CD8-positive, alpha-beta memory T cell (primary cell): Measurements from ENCODE around the gene UVRAG. TPM values are rescaled to one million over a fixed set of nuclear protein-coding genes. Genes with fewer than 3 reads are reported as not detected.

Experiments used
- CTCF ChIA-PET: fragments of 350-600 bp; sonication (Branson Sonifier 250); formaldehyde crosslinking; loops from one replicate; lab custom pipeline; 2021; ENCODE audit warnings: antibody characterized with exemption; lab: Charles Lee
- POLR2A ChIA-PET: fragments of 350-600 bp; sonication (Branson Sonifier 250); formaldehyde crosslinking; loops from one replicate; lab custom pipeline; 2021; ENCODE audit warnings: antibody characterized with exemption; lab: Charles Lee
- DNase-seq, 5 donors: peaks; one replicate each; pipeline versions ENCODE4 v3.0.0 to v3.0.0-alpha.2; 2020 to 2022; ENCODE audit warnings: mixed read lengths in 1 of 5
- H3K27ac ChIP-seq: one replicate; pipeline ENCODE4 v1.7.0; 2013; ENCODE audit warnings: low read depth, mild to moderate bottlenecking, low read length, moderate library complexity
- H3K27me3 ChIP-seq: 2 replicates; pipeline ENCODE4 v1.7.0; 2013; ENCODE audit warnings: low read length, mild to moderate bottlenecking; ENCODE audit not compliant: insufficient read depth, poor library complexity, severe bottlenecking
- H3K36me3 ChIP-seq: 2 replicates; pipeline ENCODE4 v1.7.0; 2013; ENCODE audit warnings: mild to moderate bottlenecking, low read length, moderate library complexity; ENCODE audit not compliant: insufficient read depth
- H3K4me1 ChIP-seq: 2 replicates; pipeline ENCODE4 v1.7.0; 2013; ENCODE audit warnings: mild to moderate bottlenecking, low read length, moderate library complexity; ENCODE audit not compliant: insufficient read depth
- H3K4me3 ChIP-seq: 2 replicates; pipeline ENCODE4 v1.7.0; 2013; ENCODE audit warnings: mild to moderate bottlenecking, low read length
- H3K9me3 ChIP-seq: 2 replicates; pipeline ENCODE4 v1.7.0; 2013; ENCODE audit warnings: mild to moderate bottlenecking, low read length
- H3K27ac Mint-ChIP-seq, 8 donors: one replicate each; pipeline ENCODE4 v1.8.0; 2020 to 2021; ENCODE audit warnings: mixed read lengths in 8 of 8, mild to moderate bottlenecking in 6 of 8, inconsistent platforms in 3 of 8, moderate library complexity in 3 of 8
- H3K27me3 Mint-ChIP-seq, 2 donors: one replicate each; pipeline ENCODE4 v1.8.0; 2020 to 2021; ENCODE audit warnings: mixed read lengths in 2 of 2, mild to moderate bottlenecking in 1 of 2, moderate library complexity in 1 of 2
- H3K36me3 Mint-ChIP-seq, 3 donors: one replicate each; pipeline ENCODE4 v1.8.0; 2020 to 2021; ENCODE audit warnings: mixed read lengths in 3 of 3, inconsistent platforms in 1 of 3, mild to moderate bottlenecking in 1 of 3
- H3K4me1 Mint-ChIP-seq, 3 donors: one replicate each; pipeline ENCODE4 v1.8.0; 2020 to 2021; ENCODE audit warnings: mixed read lengths in 3 of 3, inconsistent platforms in 1 of 3, mild to moderate bottlenecking in 1 of 3
- H3K4me3 Mint-ChIP-seq, 7 donors: one replicate each; pipeline ENCODE4 v1.8.0; 2020 to 2021; ENCODE audit warnings: mixed read lengths in 7 of 7, mild to moderate bottlenecking in 6 of 7, moderate library complexity in 4 of 7, inconsistent platforms in 2 of 7
- H3K9me3 Mint-ChIP-seq, 5 donors: one replicate each; pipeline ENCODE4 v1.8.0; 2020 to 2022; ENCODE audit warnings: mixed read lengths in 5 of 5, mild to moderate bottlenecking in 3 of 5, moderate library complexity in 2 of 5, inconsistent platforms in 1 of 5
- polyA plus RNA-seq: library from polyadenylated mRNA; unstranded; fragments of 300-500 nt; fragmentation: Illumina TruSeq; gene quantifications from one replicate; pipeline ENCODE4 v1.2.3, GENCODE V29; 2021
- total RNA-seq, 2 experiments: library from RNA; stranded (reverse); gene quantifications; one replicate each; pipeline ENCODE4 v1.2.3, GENCODE V29; 2021

Gene UVRAG
- total and polyA plus RNA-seq, 3 experiments from 2014 or later, result 17.1 to 20.9 (median 18.0) TPM

DNA sequence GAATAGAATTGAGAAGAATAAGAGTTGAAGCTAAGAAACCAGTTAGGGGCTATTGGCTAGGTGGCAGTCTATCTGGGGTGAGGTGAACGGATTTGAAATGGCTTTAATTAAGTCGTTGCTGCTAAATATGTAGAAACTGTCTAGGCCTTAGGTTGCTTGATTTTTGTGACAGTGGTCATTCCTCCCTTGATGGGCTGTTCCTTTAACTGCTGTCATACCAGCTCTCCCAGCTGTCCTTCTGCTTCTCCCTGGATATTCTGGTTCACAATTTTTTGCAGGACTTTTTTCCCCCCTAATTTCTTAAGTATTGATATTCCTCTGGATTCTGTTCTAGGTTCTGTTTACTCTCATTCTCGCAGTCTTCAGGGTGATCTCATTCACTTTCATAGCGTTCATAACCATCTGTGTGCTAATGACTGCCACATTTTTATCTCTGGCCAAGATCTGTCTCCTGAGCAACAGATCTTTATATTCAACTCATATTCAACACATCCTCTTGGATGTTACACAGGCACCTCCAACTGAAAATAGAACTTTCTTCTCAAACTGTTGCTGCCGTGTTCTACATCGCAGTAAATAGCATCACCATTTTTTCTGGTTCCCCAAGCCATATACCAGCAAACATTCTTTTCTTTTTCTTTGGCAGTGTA is 134.1 kb downstream of the UVRAG start:
- no peak overlapping the region for H3K27ac ChIP-seq
- no peak overlapping the region for H3K4me3 ChIP-seq
- H3K4me3 Mint-ChIP-seq, result no peak overlapping the region
- H3K9me3 ChIP-seq, result no peaks in the 10 kb centered on the region
- DNase-seq, result no peak
- H3K9me3 Mint-ChIP-seq, result no peaks in the 10 kb centered on the region
- no peaks in the 10 kb centered on the region for H3K4me1 ChIP-seq
- no peaks in the 10 kb centered on the region for H3K36me3 ChIP-seq
- ChIA-PET POLR2A (no interaction called here), CTCF (no interaction called here)
- H3K27me3 ChIP-seq, result no peaks in the 10 kb centered on the region
- no peak overlapping the region for H3K27ac Mint-ChIP-seq
- no peaks in the 10 kb centered on the region for H3K36me3 Mint-ChIP-seq
- H3K27me3 Mint-ChIP-seq, result peaks cover 0 to 2% of the 10 kb centered on the region in 2 donors
- peaks cover 19 to 44% (median 31%) of the 10 kb centered on the region in 3 donors for H3K4me1 Mint-ChIP-seq

DNA sequence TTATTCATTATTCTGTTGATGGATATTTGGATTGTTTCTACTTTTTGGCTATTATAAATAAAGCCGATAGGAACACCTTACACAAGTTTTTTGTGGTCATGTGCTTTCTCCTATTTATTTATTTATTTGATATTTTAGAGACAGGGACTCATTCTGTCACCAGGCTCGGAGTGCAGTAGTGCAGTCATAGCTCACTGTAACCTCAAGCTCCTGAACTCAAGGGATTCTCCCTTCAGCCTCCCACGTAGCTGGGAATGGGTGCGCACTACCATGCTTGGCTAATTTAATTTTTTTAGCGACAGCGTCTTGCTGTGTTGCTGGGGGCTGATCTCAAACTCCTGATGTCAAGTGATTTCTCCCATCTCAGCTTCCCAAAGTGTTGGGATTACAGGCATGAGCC is 135.1 kb downstream of the UVRAG start:
- POLR2A ChIA-PET, result no interaction called here

DNA sequence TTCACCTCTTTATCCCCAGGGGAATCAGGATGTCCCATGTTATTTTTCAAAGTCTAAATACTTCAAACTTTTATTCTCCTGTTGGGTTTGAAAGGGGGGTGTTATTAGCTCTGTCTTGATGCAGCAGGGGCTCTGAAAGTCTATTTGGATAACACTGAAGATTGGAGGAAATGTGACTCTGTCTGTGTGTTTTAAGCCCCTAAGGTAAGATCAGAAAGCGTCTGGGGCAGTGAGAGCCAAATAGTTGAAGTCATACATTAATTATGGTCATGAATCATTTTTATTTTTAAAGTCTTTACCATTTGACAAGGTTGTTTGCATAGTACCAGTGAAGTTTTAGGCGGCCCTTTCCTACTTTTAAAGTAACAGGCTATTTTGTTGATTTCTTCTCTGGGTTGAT is 139.0 kb downstream of the UVRAG start:
- POLR2A ChIA-PET, result no interaction called here
- Histone ChIP-seq H3K4me1 (no peaks in the 10 kb centered on the region), H3K4me3 (no peak overlapping the region), H3K9me3 (no peaks in the 10 kb centered on the region), H3K36me3 (no peaks in the 10 kb centered on the region), H3K27ac (no peak overlapping the region), H3K27me3 (no peaks in the 10 kb centered on the region)
- peaks cover 0 to 13% (median 9%) of the 10 kb centered on the region in 3 donors for H3K36me3 Mint-ChIP-seq
- H3K27me3 Mint-ChIP-seq, result peaks cover 0 to 2% of the 10 kb centered on the region in 2 donors
- H3K9me3 Mint-ChIP-seq, result no peaks in the 10 kb centered on the region
- no peak overlapping the region for H3K27ac Mint-ChIP-seq
- CTCF ChIA-PET, result no interaction called here
- DNase-seq, result no peak
- no peak overlapping the region for H3K4me3 Mint-ChIP-seq
- peaks cover 13 to 30% (median 27%) of the 10 kb centered on the region in 3 donors for H3K4me1 Mint-ChIP-seq

More for the DNA sequence above, 135.1 kb downstream of the UVRAG start:
- no peak for DNase-seq
- Mint-ChIP-seq H3K9me3 (no peaks in the 10 kb centered on the region), H3K4me3 (no peak overlapping the region), H3K27ac (no peak overlapping the region), H3K4me1 (peaks cover 18 to 43% (median 28%) of the 10 kb centered on the region in 3 donors), H3K27me3 (peaks cover 0 to 2% of the 10 kb centered on the region in 2 donors), H3K36me3 (peaks cover 0 to 5% (median 4%) of the 10 kb centered on the region in 3 donors)
- H3K27me3 ChIP-seq, result no peaks in the 10 kb centered on the region
- no peak overlapping the region for H3K27ac ChIP-seq
- no peaks in the 10 kb centered on the region for H3K9me3 ChIP-seq
- CTCF ChIA-PET, result no interaction called here
- no peaks in the 10 kb centered on the region for H3K4me1 ChIP-seq
- no peak overlapping the region for H3K4me3 ChIP-seq
- H3K36me3 ChIP-seq, result no peaks in the 10 kb centered on the region

DNA sequence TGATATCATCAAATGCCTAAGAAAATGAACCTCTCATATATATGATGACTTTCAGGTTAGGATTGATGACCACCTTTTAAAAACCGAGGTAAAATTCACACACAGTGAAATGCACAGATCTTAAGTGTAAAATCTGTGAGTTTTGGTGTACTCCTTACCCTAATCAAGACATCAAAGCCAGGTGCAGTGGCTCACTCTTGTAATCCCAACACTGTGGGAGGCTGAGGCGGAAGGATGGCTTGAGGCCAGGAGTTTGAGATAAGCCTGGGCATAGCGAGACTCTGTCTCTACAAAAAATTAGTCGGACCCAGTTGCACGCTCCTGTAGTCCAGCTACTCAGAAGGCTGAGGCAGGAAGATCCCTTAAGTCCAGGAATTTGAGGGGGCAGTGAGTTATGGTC is 140.4 kb downstream of the UVRAG start:
- peaks cover 11 to 37% (median 34%) of the 10 kb centered on the region in 3 donors for H3K4me1 Mint-ChIP-seq
- POLR2A ChIA-PET, result no interaction called here
- H3K27ac Mint-ChIP-seq, result peak overlapping the region in 1 of 8 donors; percentile 11
- H3K4me1 ChIP-seq, result no peaks in the 10 kb centered on the region
- H3K4me3 ChIP-seq, result no peak overlapping the region
- H3K27ac ChIP-seq, result no peak overlapping the region
- H3K9me3 Mint-ChIP-seq, result no peaks in the 10 kb centered on the region
- no peaks in the 10 kb centered on the region for H3K27me3 Mint-ChIP-seq
- H3K36me3 Mint-ChIP-seq, result peaks cover 0 to 13% (median 11%) of the 10 kb centered on the region in 3 donors
- H3K27me3 ChIP-seq, result no peaks in the 10 kb centered on the region
- no peaks in the 10 kb centered on the region for H3K36me3 ChIP-seq
- no peak for DNase-seq
- no peak overlapping the region for H3K4me3 Mint-ChIP-seq
- CTCF ChIA-PET, result no interaction called here
- H3K9me3 ChIP-seq, result no peaks in the 10 kb centered on the region

DNA sequence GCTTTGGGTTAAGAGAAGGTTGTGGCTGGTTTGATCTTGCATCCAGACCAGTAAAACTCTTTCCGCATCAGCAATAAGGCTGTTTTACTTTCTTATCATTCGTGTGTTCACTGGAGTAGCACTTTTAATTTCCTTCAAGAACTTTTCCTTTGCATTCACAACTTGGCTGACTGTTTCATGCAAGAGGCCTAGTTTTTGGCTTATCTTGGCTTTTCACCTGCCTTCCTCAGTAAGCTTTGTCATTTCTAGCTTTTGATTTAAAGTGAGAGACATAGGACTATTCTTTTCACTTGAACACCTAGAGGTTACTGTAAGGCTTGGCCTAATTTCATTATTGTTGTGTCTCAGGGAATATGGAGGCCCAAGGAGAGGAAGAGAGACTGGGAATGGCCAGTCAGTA is 144.5 kb downstream of the UVRAG start:
- Histone ChIP-seq H3K4me1 (no peaks in the 10 kb centered on the region), H3K27me3 (no peaks in the 10 kb centered on the region), H3K36me3 (no peaks in the 10 kb centered on the region), H3K27ac (no peak overlapping the region), H3K4me3 (no peak overlapping the region), H3K9me3 (no peaks in the 10 kb centered on the region)
- no peaks in the 10 kb centered on the region for H3K9me3 Mint-ChIP-seq
- ChIA-PET CTCF (no interaction called here), POLR2A (no interaction called here)
- H3K36me3 Mint-ChIP-seq, result peaks cover 0 to 25% (median 13%) of the 10 kb centered on the region in 3 donors
- no peak for DNase-seq
- no peaks in the 10 kb centered on the region for H3K27me3 Mint-ChIP-seq
- no peak overlapping the region for H3K4me3 Mint-ChIP-seq
- peaks cover 8 to 30% (median 23%) of the 10 kb centered on the region in 3 donors for H3K4me1 Mint-ChIP-seq
- H3K27ac Mint-ChIP-seq, result no peak overlapping the region

DNA sequence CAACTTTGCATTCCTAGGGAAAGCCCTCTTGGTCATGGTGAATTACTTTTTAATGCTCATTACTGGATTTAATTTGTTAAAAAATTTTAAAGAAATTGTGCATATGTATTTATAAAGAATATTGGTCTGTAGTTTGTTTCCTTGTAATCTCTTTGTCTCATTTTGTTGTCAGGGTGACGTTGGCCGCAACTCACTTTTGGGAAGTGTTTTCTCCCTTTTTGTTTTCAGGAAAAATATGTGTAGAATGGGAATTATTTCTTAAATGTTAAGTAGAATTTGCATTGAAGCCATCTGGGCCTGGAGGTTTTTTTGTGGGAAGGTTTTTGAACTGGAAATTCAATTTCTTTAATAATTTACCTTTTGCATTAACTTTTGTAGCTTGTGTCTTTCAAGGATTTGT is 149.1 kb downstream of the UVRAG start:
- H3K27ac Mint-ChIP-seq, result no peak overlapping the region

DNA sequence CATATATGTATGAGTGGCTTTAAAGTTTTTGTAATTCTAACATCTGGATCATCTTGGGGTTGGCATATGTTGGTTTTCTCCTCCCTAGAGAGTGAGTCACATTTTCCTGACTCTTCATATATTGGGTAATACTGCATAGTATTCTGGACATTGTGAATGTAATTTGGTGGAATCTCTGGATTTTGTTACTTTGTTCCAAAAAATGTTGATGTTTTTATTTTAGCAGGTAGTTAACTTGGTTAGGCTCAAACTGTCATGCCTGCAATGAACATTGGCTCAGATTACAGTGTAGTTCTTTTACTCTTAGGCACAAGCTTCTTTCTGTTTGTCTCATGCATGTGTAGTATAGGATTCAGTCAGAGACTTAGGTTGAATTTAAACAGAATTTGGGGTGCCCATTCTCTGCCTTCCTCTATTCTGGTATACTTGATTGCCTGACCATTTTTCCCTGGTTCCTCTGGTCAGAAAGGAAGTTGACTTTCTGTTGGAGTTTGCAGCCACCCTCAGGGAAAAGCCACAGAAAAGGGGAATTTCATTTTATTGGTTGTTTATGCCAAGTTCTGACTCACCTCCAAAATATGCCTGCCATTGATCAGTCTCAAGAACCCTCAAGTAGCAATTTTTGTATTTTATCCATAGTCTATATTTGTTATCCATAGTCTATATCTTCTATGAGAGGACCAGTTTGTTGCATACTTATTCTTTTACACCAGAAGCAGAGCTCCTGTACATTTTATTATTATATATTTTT is 151.7 kb downstream of the UVRAG start:
- H3K9me3 ChIP-seq, result no peaks in the 10 kb centered on the region
- H3K36me3 Mint-ChIP-seq, result peaks cover 8 to 19% (median 8%) of the 10 kb centered on the region in 3 donors
- no peaks in the 10 kb centered on the region for H3K9me3 Mint-ChIP-seq
- no peaks in the 10 kb centered on the region for H3K27me3 Mint-ChIP-seq
- no peaks in the 10 kb centered on the region for H3K27me3 ChIP-seq
- H3K4me3 ChIP-seq, result no peak overlapping the region
- H3K4me3 Mint-ChIP-seq, result no peak overlapping the region
- H3K4me1 ChIP-seq, result no peaks in the 10 kb centered on the region
- no peak overlapping the region for H3K27ac Mint-ChIP-seq
- no peaks in the 10 kb centered on the region for H3K36me3 ChIP-seq
- H3K27ac ChIP-seq, result no peak overlapping the region
- H3K4me1 Mint-ChIP-seq, result peaks cover 7 to 15% (median 10%) of the 10 kb centered on the region in 3 donors
- CTCF ChIA-PET, result no interaction called here
- DNase-seq, result no peak
- POLR2A ChIA-PET, result no interaction called here

More for the DNA sequence above, 149.1 kb downstream of the UVRAG start:
- Histone ChIP-seq H3K27me3 (no peaks in the 10 kb centered on the region), H3K4me1 (no peaks in the 10 kb centered on the region), H3K9me3 (no peaks in the 10 kb centered on the region), H3K27ac (no peak overlapping the region), H3K36me3 (no peaks in the 10 kb centered on the region), H3K4me3 (no peak overlapping the region)
- Mint-ChIP-seq H3K9me3 (no peaks in the 10 kb centered on the region), H3K36me3 (peaks cover 0 to 23% (median 7%) of the 10 kb centered on the region in 3 donors), H3K4me3 (no peak overlapping the region), H3K27me3 (no peaks in the 10 kb centered on the region), H3K4me1 (peaks cover 4 to 18% (median 18%) of the 10 kb centered on the region in 3 donors)
- no peak for DNase-seq
- ChIA-PET CTCF (no interaction called here), POLR2A (no interaction called here)

DNA sequence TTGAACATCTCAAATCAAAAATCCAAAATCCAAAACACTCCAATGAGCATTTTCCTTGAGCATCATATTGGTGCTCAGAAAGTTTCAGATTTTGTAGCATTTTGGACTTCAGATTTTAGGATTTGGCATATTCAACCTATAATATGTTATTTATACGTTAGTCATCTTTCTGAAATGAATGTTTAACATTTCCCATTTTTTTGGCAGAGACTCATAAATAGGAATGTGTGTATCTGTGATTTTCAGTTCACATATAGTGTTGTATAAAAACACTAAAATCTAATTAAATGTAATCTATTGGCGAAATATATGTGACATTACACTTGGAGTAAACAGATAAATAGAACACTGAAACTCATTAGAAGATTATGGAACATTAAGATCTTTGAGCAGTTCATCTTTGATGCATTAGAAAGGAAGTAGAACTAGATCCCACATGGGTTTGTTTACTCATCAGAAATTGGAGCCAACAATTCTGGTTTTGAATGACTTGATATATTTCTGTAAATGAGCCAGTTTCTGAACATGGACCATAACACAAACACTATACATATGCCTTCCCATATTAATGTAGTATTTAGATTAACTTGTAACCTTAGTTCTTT is 153.1 kb downstream of the UVRAG start:
- Histone ChIP-seq H3K36me3 (no peaks in the 10 kb centered on the region), H3K9me3 (no peaks in the 10 kb centered on the region), H3K4me3 (no peak overlapping the region), H3K27ac (no peak overlapping the region), H3K4me1 (no peaks in the 10 kb centered on the region), H3K27me3 (no peaks in the 10 kb centered on the region)
- Mint-ChIP-seq H3K9me3 (peaks cover 0 to 11% (median 8%) of the 10 kb centered on the region in 5 donors), H3K27ac (no peak overlapping the region), H3K27me3 (no peaks in the 10 kb centered on the region), H3K4me3 (no peak overlapping the region), H3K4me1 (peaks cover 7 to 16% (median 15%) of the 10 kb centered on the region in 3 donors), H3K36me3 (peaks cover 10 to 21% (median 20%) of the 10 kb centered on the region in 3 donors)
- no peak for DNase-seq
- POLR2A ChIA-PET, result no interaction called here
- CTCF ChIA-PET, result no interaction called here
